GM19240 (cell line): ENCODE data around the gene UGT2B7.
"Not testable (repeated sequence)": the region's sequence is repeated elsewhere in the genome, so short reads cannot be mapped to it uniquely, and the experiment has no call there.

Experiments used
- DNase-seq: peaks from one replicate; pipeline ENCODE4 v3.0.0; 2011; ENCODE audit warnings: low spot score; ENCODE audit not compliant: insufficient read length

Gene UGT2B7

GRCh38 chr4:69078852-69079251, 17.4 kb upstream of the UGT2B7 start:
- DNase-seq = no peak

DNA sequence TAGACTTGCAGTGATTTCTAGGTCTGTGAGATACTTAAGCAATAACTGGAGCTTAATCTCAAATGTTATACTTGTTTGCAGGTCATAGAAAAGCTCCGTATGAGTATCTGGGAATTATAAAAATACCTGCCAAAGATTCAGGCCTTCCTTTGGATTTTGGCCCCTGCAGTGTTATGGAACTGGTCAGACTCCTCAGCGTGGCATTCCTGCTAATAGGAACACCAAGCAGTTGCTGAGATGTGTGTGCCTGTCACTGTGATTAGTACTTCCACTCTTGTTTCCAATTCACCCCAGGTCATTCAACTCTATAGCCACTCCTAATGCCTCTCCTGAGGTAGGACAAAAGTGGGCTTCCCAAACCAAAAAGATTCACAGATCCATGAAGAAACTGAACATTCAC, 7.8 kb upstream of the UGT2B7 start:
- DNase-seq = no peak

GRCh38 chr4:69089388-69089787, 6.9 kb upstream of the UGT2B7 start:
- DNase-seq = no peak

GRCh38 chr4:69092190-69092589, 4.1 kb upstream of the UGT2B7 start:
- no peak for DNase-seq

- no peak for DNase-seq
These were observed 3.2 kb upstream of the UGT2B7 start for GRCh38 chr4:69092980-69093568.

- no peak for DNase-seq
These were observed 2.6 kb upstream of the UGT2B7 start for GRCh38 chr4:69093681-69094080.

- DNase-seq = no peak
These were observed 958 bp upstream of the UGT2B7 start for GRCh38 chr4:69095301-69095731.

DNA sequence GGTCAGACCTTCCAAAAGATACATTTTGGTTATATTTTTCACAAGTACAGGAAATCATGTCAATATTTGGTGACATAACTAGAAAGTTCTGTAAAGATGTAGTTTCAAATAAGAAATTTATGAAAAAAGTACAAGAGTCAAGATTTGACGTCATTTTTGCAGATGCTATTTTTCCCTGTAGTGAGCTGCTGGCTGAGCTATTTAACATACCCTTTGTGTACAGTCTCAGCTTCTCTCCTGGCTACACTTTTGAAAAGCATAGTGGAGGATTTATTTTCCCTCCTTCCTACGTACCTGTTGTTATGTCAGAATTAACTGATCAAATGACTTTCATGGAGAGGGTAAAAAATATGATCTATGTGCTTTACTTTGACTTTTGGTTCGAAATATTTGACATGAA, 536 bp downstream of the UGT2B7 start:
- DNase-seq = no peak

- no peak for DNase-seq
These were observed 2.2 kb downstream of the UGT2B7 start for GRCh38 chr4:69098470-69098869.

- no peak for DNase-seq
These were observed 3.6 kb downstream of the UGT2B7 start for GRCh38 chr4:69099910-69100309.

DNA sequence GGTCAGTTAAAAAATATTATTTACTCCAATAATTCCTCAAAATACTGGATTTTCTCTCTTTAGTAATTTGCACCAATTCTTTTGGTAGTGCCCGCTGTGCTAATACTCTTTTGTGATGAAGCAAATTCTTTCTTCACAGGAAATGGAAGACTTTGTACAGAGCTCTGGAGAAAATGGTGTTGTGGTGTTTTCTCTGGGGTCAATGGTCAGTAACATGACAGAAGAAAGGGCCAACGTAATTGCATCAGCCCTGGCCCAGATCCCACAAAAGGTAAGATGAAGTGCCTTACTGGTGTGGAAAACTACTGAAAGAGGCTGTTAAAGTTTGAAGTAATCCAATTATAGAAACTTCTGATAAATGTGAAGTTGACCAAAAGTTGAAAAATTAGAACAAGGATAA, 6.4 kb downstream of the UGT2B7 start:
- not testable (repeated sequence) for DNase-seq

DNA sequence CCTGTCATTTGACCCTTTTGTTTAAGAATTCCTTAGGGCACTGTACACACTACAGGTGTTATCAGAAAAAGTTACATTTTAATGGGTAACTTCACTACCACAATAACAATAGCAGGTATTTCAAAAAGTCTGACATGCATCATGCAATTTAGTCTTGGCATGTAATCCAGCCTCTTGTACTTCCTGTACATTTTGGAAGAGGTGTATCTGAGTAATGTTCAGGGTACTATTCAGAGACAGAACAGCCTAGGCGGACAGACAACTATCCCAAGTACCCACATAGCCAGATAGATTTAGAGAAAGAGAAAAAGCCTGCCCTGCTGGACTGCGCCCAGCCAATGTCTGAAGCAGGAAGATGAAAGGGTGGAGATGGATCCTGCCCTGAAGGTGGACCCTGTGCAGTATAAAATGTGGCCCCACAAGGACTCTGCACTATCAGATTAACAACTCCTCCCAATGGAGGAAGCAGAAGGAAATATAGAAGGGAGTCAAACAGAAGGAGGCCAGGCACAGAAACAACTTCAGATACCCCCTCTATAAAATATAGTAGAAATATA, 8.5 kb downstream of the UGT2B7 start:
- DNase-seq = no peak

DNA sequence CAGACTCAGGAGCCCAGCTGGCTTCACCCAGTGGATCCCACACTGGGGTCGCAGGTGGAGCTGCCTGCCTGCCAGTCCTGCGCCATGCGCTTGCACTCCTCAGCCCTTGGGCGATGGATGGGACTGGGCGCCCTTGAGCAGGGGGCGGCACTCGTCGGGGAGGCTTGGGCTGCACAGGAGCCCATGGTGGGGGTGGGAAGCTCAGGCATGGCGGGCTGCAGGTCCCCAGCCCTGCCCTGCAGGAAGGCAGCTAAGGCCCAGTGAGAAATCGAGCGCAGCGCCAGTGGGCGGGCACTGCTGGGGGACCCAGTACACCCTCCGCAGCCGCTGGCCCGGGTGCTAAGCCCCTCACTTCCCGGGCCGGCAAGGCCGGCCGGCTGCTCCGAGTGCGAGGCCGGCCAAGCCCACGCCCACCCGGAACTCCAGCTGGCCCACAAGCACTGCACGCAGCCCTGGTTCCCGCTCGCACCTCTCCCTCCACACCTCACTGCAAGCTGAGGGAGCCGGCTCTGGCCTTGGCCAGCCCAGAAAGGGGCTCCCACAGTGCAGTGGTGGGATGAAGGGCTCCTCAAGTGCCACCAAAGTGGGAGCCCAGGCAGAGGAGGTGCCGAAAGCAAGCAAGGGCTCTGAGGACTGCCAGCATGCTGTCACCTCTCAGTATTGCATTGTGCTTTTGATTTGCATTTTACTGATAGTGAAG, 19.0 kb downstream of the UGT2B7 start:
- not testable (repeated sequence) for DNase-seq

GRCh38 chr4:69115851-69116213, 19.6 kb downstream of the UGT2B7 start:
- DNase-seq = no peak

- DNase-seq = no peak
These were observed 20.5 kb downstream of the UGT2B7 start for GRCh38 chr4:69116645-69117321.

DNA sequence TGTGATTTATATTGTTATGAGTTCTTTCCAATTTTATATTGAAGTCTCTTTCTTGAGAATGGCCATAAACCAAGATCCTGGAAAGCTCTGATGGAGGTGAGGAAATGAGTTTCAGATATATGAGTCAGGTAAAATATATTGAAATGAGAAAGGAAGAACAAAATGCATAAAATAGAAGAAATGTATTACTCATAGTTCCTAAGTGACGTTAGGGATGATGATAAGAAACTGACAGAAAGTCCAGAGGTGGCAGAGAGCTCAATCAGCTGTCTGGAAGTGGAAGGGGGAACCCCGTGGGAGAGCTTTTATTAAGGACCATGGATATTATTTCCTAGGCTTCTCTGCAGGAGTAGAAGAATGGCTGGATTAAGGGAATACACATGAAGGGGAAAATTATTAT, 24.6 kb downstream of the UGT2B7 start:
- DNase-seq = no peak

- DNase-seq = no peak
These were observed 26.2 kb downstream of the UGT2B7 start for GRCh38 chr4:69122476-69122875.

DNA sequence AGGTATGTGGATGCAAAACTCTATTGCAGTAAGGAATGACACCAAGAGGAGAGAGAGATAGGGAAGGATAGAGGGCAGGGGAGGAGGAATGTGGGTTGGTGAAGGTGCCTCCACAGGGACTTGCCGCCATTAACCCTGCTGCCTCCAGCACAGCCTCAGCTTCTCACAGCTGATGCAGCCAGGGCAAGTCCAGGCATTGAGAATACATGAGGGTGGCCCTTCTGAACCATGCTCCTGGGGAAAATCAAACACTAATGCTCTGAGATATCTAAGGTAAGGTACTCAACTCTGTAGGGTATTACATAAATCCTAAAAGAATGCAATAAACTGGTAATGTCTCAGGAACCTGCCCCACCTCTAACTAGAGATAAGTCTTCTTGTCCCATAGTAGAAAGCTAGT, 28.7 kb downstream of the UGT2B7 start:
- DNase-seq = no peak

GRCh38 chr4:69126024-69126423, 29.8 kb downstream of the UGT2B7 start:
- DNase-seq = no peak

- no peak for DNase-seq
These were observed 37.7 kb downstream of the UGT2B7 start for GRCh38 chr4:69133993-69134392.

- no peak for DNase-seq
These were observed 38.2 kb downstream of the UGT2B7 start for GRCh38 chr4:69134471-69134870.

DNA sequence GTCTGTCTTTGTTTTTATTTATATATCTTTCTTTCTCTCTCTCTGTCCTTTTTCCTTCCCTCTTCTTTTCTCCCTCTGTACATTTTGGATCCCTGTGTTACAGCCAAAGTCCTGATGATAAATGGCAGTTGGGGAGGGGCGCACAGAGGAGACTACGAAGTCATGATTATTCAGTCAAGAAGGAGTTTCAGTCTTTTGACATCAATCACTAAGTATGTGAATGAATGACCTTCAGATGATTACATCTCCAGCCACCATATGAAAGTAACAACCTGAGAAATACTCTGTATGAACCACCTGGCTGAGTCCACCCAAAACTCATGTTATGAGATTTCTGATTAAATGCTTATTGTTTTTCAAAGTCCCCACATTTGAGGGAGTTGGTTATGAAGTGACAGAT, 45.0 kb downstream of the UGT2B7 start:
- DNase-seq = no peak

DNA sequence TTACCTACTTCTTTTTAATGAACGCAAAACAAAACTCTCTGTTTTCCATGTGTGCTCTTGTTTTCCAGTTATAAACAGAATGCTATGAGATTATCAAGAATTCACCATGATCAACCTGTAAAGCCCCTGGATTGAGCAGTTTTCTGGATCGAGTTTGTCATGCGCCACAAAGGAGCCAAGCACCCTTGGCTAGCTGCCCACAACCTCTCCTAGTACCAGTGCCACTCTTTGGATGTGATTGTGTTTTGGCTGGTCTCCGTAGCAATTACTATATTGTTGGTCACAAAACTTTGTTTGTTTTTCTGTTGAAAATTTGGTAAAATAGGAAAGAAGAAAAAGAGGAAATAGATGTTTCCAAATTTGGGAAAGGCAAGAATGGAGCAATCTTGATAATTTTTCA, 51.1 kb downstream of the UGT2B7 start:
- DNase-seq = no peak
